GM18517 (cell line): ENCODE data around the gene TLDC2.
"Not testable (repeated sequence)": the region's sequence is repeated elsewhere in the genome, so short reads cannot be mapped to it uniquely, and the experiment has no call there.

Experiments used
- ATAC-seq: cut with Tn5 transposase; IDR thresholded peaks from one replicate; pipeline ENCODE4 v1.9.1; 2021; ENCODE audit warnings: mild to moderate bottlenecking, moderate library complexity; ENCODE audit not compliant: unreplicated experiment

TLDC2 gene

DNA sequence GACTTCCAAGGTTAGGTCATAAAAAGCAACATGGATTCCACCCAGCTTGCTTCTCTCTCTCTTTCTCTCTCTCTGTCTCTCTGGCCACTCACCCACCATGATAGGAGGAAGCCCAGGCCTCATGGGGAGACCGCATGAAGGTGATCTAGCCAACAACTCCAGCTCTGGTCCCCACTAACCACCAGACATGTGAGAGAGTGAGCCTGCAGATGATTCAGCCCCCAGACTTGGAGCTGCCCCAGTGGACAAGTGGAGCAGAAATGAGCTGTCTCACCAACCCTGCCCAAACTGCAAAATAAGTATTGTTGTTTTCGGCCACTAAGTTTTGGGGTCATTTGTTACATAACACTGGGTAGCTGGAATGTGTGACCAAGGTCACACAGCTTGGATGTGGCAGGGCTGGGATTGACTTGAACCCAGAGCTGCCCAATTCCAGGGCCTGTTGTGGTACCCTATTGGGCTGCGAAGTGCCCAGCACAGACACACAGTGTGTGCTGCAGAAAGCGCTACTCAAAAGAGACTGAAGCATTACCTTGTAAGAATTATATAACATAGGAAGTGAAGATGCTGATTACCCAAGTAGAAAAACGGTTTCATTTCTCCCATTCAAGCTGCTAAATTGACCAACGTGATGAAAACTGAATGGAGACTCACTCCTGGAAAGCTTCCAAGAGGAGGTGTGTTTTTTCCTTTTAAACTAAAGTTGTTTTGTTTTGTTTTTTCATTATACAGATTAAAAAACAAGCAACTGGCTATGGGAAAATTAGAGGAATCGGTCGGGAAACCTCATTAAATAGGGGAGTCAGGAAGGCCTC, 9.1 kb upstream of the TLDC2 start:
- no peak for ATAC-seq

DNA sequence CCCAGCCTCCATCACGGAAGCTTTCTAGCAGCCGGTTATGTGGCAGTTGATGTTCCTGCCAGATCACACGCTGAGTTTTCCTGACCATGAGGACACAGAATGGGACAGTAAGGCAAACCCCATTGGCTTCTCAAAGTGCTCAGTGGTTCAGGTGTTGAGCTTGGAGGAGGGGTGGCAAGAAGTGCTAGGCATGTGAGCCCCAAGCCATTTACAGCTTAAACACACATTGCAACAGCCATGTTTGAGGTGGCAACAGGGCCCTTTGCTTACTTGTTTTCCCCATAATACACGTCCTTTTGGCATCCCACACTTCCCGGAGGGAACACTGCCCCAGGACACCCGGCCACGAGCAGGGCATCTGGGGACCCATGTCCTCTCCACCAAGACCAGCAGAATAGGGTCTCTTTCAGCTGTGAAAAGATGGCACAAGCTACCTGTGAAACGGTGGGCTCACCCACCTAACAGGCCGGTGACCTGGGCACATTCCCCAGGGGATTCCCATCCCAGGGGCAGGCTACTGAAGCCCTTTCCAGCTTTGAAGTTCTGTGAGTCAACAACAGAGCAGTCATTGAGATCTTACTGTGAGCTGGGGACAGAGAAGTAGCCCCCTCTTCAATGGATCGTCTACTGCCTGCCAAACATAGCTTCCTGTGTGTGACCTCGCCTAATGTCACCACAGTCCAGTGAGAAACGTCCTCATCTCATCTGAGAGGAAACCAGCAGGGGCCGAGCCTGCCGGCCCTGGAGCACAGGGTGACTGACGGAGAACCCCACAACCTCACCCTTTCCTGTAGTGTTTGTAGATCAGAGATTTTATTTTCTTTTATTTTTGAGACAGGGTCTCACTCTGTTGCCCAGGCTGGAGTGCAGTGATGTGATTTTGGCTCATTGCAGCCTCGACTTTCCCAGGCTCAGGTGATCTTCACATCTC, 4.0 kb upstream of the TLDC2 start:
- ATAC-seq, result no peak

DNA sequence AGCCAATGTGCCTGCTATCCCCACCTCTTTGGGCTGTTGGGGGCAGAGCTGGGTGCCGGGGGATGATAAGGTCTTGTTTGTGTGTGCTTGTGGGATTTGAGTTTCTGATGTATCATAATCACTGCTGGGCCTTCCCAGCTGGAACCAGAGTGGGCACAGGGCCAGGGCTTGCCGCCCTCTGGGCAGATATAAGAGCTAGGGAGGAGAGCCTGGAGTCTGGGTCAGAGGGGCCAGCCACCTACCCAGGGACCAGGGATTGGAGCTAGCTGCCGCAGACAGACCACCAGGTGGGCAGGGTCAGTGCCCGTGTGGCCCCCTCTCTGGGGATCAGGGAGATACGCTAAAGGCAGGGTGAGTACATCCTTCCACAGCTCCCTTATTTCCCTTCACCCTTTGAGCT, 3.1 kb upstream of the TLDC2 start:
- ATAC-seq, result no peak

DNA sequence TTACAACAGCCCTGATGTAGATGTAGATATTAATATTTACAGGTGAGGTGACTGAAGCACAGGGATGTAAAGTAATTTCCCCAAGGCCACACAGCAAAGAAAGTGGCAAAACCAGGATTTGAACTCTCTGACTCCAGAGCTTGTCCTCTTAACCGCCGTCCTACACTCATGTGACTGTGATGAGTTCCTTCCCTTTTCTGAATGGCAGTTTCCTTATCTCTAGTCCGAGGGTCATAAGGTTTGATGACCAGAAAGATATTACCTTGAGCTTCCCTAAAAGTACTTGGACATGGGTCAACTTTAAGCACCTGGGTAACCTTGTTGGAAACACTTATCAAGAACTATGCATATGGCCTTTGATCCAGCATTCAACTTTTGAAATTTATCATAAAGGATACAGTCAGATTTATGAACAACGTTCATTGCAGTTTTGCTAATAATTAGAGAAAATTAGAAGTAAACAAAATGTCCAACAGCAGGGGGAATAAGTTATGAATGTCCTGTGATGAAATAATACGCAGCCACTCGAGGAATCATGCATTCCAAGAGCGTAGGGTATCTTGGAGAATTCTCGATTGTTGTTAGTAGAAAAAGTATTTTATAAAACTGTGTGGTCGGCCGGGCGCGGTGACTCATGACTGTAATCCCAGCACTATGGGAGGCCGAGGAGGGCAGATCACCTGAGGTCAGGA, 2.3 kb upstream of the TLDC2 start:
- ATAC-seq, result no peak

DNA sequence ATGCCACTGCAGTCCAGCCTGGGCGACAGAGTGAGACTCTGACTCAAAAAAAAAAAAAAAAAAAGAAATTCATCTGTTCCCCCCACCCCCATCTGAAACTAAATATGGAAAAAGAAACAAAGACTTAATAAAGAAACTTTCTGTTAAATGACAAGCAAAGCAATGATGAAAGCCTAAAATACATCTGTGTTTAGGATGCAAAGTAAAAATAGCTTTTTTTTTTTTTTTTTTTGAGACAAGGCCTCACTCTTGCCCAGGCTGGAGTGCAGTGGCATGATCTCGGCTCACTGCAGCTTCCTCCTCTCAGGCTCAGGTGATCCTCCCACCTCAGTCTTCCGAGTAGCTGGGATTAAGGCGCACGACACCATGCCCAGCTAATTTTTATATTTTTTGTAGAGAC, 845 bp upstream of the TLDC2 start:
- not testable (repeated sequence) for ATAC-seq

DNA sequence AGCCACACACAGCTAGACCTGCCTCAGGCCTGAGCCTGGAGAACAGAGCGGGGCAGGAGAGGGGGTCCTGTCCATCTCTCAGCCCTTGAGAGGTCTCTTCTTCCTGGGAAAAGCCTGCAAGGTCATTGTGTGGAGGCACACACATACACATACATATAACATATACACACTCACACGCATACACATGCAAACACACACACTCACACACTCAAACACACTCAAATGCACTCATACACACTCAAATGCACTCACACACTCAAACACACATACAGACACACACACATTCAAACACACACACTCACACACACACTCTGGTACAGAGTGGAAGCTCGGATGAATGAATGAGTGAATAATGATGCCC, 515 bp downstream of the TLDC2 start:
- ATAC-seq, result no peak

DNA sequence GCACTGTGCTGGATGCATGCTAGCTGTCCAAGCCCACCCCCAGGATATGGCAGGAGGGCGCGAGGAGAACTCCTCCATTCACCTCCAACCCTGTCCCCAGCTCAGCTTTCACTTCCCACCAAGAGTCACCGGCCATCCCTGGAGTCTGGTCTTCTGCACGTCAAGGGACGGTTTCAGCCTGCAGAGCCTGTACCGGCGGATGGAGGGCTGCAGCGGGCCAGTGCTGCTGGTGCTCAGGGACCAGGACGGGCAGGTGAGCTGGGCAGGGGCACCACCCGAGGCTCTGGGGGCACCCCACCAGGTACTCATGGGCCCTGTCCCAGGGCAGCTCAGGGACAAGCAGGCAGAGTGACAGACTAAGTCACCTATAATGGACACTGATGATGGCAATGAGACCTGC, 3.0 kb downstream of the TLDC2 start:
- ATAC-seq, result no peak

DNA sequence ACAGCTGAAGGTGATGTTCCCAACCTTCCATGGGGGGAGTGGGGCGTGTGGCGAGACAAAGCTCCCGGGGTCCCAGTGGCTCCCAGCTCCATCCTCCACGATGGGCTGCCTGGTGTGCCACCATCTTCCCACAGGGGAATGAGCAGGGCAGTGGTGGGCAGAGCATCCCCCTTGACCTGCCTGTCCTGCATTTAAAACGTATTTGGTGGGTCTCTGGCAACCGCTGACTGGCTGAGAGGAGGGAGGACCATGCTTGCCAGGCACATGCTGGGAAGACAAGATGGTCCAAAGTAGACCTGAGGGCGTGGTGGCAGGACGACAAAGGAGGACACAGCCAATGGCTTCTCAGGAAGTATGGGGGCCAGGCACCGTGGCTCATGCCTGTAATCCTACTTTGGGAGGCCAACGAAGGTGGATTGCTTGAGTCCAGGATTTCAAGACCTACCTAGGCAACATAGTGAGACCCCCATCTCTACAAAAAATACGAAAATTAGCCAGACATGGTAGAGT, 4.9 kb downstream of the TLDC2 start:
- ATAC-seq, result no peak

DNA sequence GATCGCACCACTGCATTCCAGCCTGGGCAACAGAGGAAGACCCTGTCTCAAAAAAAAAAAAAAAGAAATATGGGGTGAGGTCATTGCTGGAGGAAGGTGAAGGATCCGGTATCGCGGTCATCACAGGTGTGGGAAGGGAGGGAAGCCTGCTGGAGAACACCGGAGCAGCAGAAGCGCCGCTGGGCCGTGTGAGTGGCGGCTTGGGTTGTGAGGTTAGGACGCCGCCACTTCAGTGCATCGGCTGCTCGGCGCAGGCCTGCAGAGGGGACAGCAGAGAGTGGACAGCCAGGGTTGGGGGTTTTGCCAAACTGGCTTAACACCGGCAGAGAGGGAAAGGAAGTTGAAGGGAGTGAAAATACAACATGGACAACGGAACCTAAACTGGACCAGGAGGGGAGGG, 5.4 kb downstream of the TLDC2 start:
- ATAC-seq, result no peak

DNA sequence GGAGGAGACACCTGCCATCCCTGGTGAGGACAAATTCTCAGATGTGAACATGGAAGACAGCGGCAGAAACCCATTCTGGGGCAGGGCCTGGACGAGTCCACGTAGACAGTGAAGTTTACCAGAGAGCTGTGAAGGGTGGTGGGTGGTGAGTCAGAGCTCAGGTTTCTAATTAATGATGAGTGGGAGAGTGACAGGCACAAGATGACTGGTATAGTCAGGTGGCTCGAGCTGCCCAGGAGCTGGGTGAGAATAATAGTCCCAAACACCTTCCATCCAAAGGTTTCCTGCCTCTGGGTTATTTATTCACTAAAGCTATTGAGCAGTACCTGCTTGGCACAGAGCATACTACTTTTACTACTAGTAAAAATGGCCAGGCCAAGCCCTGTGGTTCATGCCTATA, 6.0 kb downstream of the TLDC2 start:
- ATAC-seq, result no peak

DNA sequence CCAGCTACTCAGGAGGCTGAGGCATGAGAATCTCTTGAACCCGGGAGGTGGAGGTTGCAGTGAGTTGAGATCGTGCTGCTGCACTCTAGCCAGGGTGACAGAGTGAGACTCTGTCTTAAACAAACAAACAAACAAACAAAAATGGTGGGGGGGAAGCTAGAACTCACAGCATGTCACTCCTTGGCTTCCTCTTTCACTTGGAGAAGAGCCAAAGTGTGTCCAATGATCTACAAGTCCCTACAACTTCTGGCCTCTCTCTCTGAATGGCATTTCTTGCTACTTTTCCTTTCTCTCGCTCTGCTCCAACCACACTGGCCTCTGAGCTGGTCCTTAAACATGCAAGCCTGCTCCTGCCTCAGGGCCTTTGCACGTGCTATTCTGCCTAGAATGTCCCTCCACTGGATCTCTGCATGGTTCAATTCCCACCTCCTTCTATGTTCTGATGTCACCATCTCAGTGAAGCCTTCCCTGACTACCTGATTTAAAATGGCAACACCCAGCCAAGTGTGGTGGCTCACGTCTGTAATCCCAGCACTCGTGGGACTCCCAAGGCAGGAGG, 8.1 kb downstream of the TLDC2 start:
- no peak for ATAC-seq

DNA sequence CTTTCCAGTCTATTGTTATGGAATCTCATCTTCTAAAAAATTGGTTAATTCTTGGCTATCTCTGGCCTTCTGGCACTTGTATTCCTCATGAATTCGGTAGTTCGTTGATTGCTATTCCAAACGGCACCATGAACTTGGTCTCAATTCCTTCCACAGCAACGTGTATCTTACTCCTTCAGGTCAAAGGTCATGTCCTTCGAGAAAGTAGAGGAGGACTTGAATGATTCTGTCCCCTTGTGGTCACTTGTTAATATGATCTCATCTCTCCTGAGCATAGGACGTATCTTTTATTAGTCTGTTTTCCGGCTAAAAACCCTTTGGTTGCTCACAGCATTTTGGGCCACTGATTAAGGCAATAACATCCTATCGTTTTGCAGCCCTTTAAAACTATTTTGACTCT, 9.4 kb downstream of the TLDC2 start:
- no peak for ATAC-seq

DNA sequence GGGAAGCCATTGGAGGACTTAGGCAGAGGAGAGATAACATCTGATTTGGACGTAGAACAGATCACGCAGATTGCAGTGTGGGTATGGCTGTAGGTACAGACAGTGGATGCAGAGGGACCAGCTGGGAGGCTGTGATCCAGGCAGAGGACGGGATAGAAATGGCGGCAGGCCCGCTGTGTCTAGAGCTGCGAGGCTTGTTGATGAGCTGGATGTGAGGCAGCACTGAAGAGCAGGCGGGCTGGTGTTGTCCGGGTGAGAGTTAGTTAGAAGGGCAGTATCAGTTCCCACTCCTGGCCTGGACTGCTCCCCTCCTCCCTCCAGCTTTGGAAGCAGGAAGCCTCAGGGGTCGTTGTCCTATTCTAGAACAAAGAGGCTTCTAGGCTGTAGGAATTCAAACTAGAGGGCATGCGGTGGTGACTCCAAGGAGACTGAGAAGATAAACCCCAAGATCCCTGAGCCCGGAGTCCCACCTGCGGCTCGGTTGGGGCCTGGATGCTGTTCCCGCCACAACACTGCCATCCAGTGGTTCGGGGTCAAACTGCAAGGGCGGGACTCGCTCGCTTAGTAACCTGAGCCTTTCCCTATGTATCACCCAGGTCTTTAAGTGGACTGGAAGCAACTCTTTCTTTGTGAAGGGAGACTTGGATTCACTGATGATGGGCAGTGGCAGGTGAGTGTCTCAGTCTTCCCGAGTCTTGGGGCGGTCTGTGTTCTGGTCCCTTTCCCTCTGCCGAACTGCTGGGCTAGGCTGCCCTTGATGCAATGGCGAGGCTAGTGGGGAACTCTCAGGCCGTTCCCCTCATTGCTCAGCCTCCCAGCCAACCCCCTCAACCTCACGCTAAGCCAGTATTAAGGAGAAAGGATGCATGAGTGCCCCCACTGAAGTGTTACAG, 11.2 kb downstream of the TLDC2 start:
- no peak for ATAC-seq

DNA sequence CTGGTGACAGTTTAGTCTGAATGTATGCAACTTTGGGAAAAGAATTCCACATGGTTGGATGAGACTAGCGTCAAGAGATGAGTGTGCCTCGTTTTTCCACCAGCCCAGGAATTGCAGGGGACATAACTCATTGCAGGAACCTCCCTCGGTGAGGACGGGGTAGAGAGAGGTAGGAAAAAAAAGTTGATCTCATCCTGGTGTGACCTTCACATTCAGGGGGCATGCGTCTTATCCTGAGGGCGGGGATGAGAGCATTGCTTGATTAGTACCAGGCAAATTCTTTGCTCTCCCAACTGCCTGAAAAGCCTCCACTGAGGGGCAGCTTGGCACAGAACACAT, 11.8 kb downstream of the TLDC2 start:
- no peak for ATAC-seq

DNA sequence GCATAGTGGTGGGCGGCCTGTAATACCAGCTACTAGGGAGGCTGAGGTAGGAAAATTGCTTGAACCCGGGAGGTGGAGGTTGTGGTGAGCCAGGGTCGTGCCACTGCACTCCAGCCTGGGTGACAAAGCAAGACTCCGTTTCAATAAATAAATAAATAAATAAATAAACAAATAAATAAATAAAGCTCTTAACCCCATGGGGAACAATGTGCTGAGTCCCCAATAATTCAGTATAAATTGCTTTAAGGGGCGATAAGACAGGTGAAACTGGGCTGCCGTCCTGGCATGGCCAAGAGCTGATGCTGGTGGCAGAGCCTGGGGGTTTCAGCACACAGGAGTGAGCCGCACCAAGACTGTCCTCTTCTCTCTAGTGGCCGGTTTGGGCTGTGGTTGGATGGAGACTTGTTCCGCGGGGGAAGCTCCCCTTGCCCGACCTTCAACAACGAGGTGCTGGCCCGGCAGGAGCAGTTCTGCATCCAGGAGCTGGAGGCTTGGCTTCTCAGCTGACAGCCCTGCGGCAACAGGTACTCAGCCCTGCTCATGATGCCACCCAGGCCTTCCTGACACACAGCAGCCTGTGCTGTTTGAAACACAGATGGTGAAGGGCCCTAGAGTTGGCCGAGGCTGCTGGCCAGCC, 13.1 kb downstream of the TLDC2 start:
- no peak for ATAC-seq

DNA sequence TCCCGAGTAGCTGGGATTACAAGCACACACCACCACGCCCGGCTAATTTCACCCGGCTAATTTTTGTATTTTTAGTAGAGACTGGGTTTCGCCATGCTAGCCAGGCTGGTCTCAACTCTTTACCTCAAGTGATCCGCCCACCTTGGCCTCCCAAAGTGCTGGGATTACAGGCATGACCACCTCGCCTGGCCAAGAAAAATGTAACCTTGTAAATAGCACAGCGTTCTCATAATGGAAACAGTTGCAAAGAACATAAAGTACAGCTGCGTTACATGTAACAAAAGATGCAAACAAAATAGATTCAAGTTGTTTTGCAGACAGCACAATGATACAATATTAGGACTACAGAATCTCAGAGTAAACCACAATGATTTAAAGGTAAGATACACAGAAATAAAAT, 14.6 kb downstream of the TLDC2 start:
- ATAC-seq, result no peak

DNA sequence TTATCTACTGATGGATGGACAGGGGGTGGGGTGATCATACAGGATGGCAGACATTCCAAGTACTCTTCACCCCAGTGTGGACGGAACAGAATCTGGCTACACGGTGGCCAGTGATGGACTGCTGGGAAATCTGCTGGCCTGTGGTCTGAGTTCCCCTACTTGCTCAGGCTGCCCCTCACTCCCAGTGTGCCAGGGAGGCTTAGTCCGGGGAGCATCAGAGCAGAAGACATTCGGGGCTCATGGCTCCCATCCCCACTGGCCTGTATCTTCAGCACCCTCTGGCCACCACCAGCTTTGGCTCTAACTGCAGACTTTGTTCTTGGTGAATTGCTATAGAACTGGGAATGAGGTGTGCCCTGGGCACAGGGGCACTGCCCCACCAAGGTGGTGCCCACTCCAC, 15.3 kb downstream of the TLDC2 start:
- ATAC-seq, result no peak

DNA sequence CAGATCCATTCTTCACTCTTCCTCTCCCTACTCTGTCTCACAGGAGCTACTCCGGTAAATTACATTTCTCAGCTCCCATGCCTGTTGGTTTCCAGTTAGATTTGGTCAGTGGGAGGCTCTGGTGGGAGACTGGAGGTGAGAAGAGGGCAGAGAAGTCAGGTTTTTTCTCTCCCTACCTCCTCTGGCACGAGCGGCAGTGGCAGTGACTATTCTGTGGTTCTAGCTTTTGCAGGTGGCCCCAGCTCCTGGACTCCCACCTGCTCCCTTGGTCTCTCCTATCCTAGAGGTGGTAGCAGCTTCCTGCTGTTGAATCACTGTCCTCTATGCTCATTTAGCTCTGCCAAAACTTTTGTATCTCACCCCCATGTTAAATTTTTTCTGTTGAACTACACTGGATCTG, 17.9 kb downstream of the TLDC2 start:
- ATAC-seq, result no peak

DNA sequence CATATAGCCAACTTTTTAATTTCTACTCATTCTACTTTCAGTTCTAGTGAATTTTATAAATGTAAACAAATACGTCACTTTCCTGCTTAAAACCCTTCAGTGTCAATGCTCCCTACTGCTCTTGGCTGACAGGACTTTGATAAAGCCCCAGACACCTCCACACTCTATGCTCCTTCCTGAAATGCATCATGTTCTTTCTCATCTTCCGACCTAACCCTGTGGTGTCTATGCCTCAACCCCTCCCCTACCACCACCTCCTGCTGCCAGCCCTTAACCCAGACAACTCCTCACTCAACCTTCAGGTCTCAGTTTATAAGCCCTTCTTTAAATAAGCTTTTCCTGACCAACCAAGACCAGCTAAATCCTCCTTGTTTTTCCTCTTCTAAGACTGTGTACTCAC, 19.1 kb downstream of the TLDC2 start:
- no peak for ATAC-seq

DNA sequence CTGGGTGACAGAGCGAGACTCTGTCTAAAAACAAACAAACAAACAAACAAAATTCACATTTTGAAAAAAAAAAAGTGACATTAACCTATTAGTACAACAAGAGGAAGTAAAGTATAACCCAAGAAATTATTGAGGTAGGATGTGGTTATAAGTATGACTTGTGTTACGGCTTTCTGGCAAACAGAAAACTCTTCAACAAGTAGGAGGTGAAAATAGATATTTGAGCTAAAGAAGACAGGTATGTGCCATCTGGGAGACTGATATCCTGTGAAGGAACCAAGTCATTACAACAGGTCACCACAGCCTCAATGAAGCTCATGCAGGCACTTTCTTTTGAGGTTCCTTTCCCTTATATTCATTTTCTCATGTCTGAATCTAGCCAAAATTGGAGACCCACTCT, 28.8 kb downstream of the TLDC2 start:
- no peak for ATAC-seq
